HG02623 (cell line): ENCODE results near the gene RBM25.
"Not testable (repeated sequence)": the region's sequence is repeated elsewhere in the genome, so short reads cannot be mapped to it uniquely, and the experiment has no call there.

Experiments
- ATAC-seq: cut with Tn5 transposase; IDR thresholded peaks from one replicate; pipeline ENCODE4 v1.9.1; 2021; ENCODE audit warnings: moderate library complexity; ENCODE audit not compliant: unreplicated experiment

Gene RBM25

GRCh38 chr14:73168274-73168673, 109.9 kb downstream of the RBM25 start:
- ATAC-seq, result no peak

DNA sequence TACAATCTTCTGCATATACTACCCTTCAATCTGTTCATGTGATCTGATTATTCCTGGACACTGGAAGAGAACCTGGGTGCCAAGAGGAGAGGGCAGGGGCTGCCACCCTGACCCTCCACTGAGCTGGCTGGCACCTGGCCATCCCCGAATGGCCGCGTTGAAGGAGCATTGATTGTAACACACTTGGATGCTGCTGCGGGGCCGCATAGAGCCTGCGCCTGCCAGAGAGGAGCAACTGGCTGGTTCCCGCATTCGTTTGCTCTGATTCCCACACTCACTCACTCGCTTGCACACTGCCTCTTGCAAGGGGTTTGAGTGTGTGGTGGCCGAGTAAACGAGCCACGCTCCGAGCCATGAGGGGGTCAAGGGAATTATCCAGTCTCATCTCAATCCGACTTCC, 110.4 kb downstream of the RBM25 start:
- no peak for ATAC-seq

GRCh38 chr14:73169855-73170254, 111.5 kb downstream of the RBM25 start:
- not testable (repeated sequence) for ATAC-seq

- ATAC-seq, result no peak
These were observed 112.4 kb downstream of the RBM25 start for GRCh38 chr14:73170686-73171085.

- ATAC-seq, result no peak
These were observed 114.2 kb downstream of the RBM25 start for GRCh38 chr14:73172500-73172899.

GRCh38 chr14:73173092-73173735, 114.9 kb downstream of the RBM25 start:
- no peak for ATAC-seq
